ENCODE measurements around the gene DCUN1D1.

The DCUN1D1 gene

GRCh38 chr3:182986021-182986420 lies 5.7 kb upstream of the DCUN1D1 start:
- H3K27ac Mint-ChIP-seq: no peak overlapping the region
- peaks cover 3% of the 10 kb centered on the region for H3K4me1 Mint-ChIP-seq (ENCODE audit: low read depth)
- DNase-seq: no peak
- no peaks in the 10 kb centered on the region for H3K27me3 Mint-ChIP-seq
- H3K9me3 Mint-ChIP-seq: no peaks in the 10 kb centered on the region
- no peak overlapping the region for H3K4me3 Mint-ChIP-seq
- H3K36me3 Mint-ChIP-seq (ENCODE audit: low read depth): no peaks in the 10 kb centered on the region

- Mint-ChIP-seq H3K27ac (no peak overlapping the region), H3K4me3 (no peak overlapping the region), H3K36me3 (ENCODE audit: low read depth) (peaks cover 7% of the 10 kb centered on the region), H3K4me1 (ENCODE audit: low read depth) (peaks cover 11% of the 10 kb centered on the region), H3K9me3 (no peaks in the 10 kb centered on the region), H3K27me3 (no peaks in the 10 kb centered on the region)
- DNase-seq: no peak
Measured at GRCh38 chr3:182983876-182984275, 3.5 kb upstream of the DCUN1D1 start.

- peak overlapping the region; percentile 73 for H3K4me3 Mint-ChIP-seq
- no peak for DNase-seq
- peaks cover 7% of the 10 kb centered on the region for H3K36me3 Mint-ChIP-seq (ENCODE audit: low read depth)
- H3K4me1 Mint-ChIP-seq (ENCODE audit: low read depth): peaks cover 32% of the 10 kb centered on the region
- H3K27me3 Mint-ChIP-seq: no peaks in the 10 kb centered on the region
- no peaks in the 10 kb centered on the region for H3K9me3 Mint-ChIP-seq
- peak overlapping the region; percentile 81 for H3K27ac Mint-ChIP-seq
Measured at GRCh38 chr3:182981038-182981380, 671 bp upstream of the DCUN1D1 start.

- Mint-ChIP-seq H3K4me3 (peak overlapping the region; percentile 88), H3K9me3 (no peaks in the 10 kb centered on the region), H3K4me1 (ENCODE audit: low read depth) (peaks cover 41% of the 10 kb centered on the region), H3K27me3 (no peaks in the 10 kb centered on the region), H3K27ac (peak overlapping the region; percentile 89), H3K36me3 (ENCODE audit: low read depth) (peaks cover 7% of the 10 kb centered on the region)
- DNase-seq: no peak
Measured at GRCh38 chr3:182979674-182980191, 605 bp downstream of the DCUN1D1 start.

- Mint-ChIP-seq H3K4me3 (peak overlapping the region; percentile 88), H3K36me3 (ENCODE audit: low read depth) (peaks cover 7% of the 10 kb centered on the region), H3K27ac (peak overlapping the region; percentile 89), H3K27me3 (no peaks in the 10 kb centered on the region), H3K9me3 (no peaks in the 10 kb centered on the region), H3K4me1 (ENCODE audit: low read depth) (peaks cover 41% of the 10 kb centered on the region)
- DNase-seq: no peak
Measured at GRCh38 chr3:182979103-182979673, 1.1 kb downstream of the DCUN1D1 start.

GRCh38 chr3:182978387-182978786 lies 2.0 kb downstream of the DCUN1D1 start:
- Mint-ChIP-seq H3K27me3 (no peaks in the 10 kb centered on the region), H3K4me3 (peak overlapping the region; percentile 88), H3K4me1 (ENCODE audit: low read depth) (peaks cover 41% of the 10 kb centered on the region), H3K27ac (no peak overlapping the region), H3K9me3 (no peaks in the 10 kb centered on the region), H3K36me3 (ENCODE audit: low read depth) (peaks cover 7% of the 10 kb centered on the region)
- DNase-seq: no peak

DNA sequence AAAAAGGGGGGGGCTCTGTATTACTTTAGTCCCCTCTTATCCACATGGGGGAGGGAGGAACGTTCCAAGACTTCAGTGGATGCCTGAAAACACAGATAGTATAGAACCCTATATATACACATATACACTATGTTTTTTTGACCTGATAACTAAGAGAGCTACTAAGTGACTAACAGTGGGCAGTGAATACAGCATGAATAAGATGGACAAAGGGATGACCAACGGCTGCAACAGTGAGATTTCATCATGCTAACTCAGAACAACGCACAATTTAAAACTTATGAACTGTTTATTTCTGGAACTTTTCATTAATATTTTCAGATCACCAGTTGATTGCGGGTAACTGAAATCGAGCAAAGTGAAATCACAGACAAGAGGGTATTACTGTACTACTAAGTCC lies 7.3 kb downstream of the DCUN1D1 start:
- H3K27me3 Mint-ChIP-seq: no peaks in the 10 kb centered on the region

GRCh38 chr3:182972387-182972786 lies 8.0 kb downstream of the DCUN1D1 start:
- H3K9me3 Mint-ChIP-seq: no peaks in the 10 kb centered on the region
- H3K36me3 Mint-ChIP-seq (ENCODE audit: low read depth): peaks cover 7% of the 10 kb centered on the region
- peaks cover 69% of the 10 kb centered on the region for H3K4me1 Mint-ChIP-seq (ENCODE audit: low read depth)
- no peaks in the 10 kb centered on the region for H3K27me3 Mint-ChIP-seq
- H3K27ac Mint-ChIP-seq: no peak overlapping the region
- H3K4me3 Mint-ChIP-seq: no peak overlapping the region
- no peak for DNase-seq

More for the DNA sequence above, 7.3 kb downstream of the DCUN1D1 start:
- H3K4me1 Mint-ChIP-seq (ENCODE audit: low read depth): peaks cover 65% of the 10 kb centered on the region
- peaks cover 7% of the 10 kb centered on the region for H3K36me3 Mint-ChIP-seq (ENCODE audit: low read depth)
- H3K9me3 Mint-ChIP-seq: no peaks in the 10 kb centered on the region
- no peak overlapping the region for H3K4me3 Mint-ChIP-seq
- DNase-seq: no peak
- no peak overlapping the region for H3K27ac Mint-ChIP-seq

- Mint-ChIP-seq H3K36me3 (ENCODE audit: low read depth) (peaks cover 7% of the 10 kb centered on the region), H3K27ac (no peak overlapping the region), H3K4me3 (no peak overlapping the region), H3K27me3 (no peaks in the 10 kb centered on the region), H3K4me1 (ENCODE audit: low read depth) (peaks cover 70% of the 10 kb centered on the region), H3K9me3 (no peaks in the 10 kb centered on the region)
- DNase-seq: no peak
Measured at GRCh38 chr3:182971637-182972036, 8.7 kb downstream of the DCUN1D1 start.

DNA sequence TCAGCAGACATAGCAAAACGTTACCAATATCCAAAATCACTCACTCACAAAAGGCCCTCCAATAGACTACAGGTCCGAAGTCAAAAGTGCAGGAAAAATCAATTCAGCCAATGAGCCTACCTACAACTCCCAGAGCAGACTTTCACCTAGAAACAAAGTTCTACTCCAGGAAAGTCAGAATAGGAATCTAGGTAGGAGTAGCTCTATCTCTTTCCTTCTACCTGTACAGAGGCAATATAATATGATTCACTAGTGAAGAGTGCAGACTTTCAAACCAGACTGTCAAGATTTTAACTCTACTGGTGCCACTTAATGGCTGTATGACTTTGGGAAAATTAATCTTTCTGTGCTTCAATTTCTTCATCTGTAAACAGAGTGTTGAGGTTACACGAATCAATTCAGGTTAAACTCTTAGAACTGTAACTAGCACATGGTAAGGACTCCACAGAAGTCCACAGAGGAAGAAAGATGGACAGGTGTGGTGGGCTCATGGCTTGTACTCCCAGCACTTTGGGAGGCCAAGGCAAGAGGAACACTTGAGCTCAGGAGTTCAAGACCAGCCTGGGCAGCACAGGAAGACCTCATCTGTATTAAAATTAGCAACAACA lies 9.4 kb downstream of the DCUN1D1 start:
- Mint-ChIP-seq H3K4me3 (no peak overlapping the region), H3K27me3 (no peaks in the 10 kb centered on the region), H3K4me1 (ENCODE audit: low read depth) (peaks cover 70% of the 10 kb centered on the region), H3K36me3 (ENCODE audit: low read depth) (peaks cover 7% of the 10 kb centered on the region), H3K27ac (peak overlapping the region; percentile 46), H3K9me3 (no peaks in the 10 kb centered on the region)
- DNase-seq: no peak

- Mint-ChIP-seq H3K4me3 (no peak overlapping the region), H3K4me1 (ENCODE audit: low read depth) (peaks cover 74% of the 10 kb centered on the region), H3K36me3 (ENCODE audit: low read depth) (peaks cover 16% of the 10 kb centered on the region), H3K9me3 (no peaks in the 10 kb centered on the region), H3K27ac (no peak overlapping the region), H3K27me3 (no peaks in the 10 kb centered on the region)
- DNase-seq: no peak
Measured at GRCh38 chr3:182969853-182970252, 10.5 kb downstream of the DCUN1D1 start.

DNA sequence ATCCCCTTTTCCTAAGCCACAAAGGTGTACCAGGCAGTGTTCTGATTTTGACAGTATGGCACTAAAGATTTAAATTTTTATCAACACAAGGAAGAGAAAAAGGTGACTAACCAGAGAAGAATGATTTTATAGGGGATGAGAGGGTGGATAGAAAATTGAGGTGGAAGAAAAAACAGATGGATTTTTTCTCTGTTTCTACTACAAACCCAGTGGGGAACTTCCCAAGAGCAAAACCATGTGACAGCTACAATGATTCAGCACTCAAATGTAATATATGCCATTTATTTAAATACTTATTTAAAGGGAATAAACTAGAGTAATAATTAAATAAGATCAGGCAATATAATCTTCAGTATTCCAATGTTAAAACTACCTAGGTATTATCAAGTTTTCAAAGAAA lies 11.1 kb downstream of the DCUN1D1 start:
- Mint-ChIP-seq H3K4me3 (no peak overlapping the region), H3K27me3 (no peaks in the 10 kb centered on the region), H3K27ac (peak overlapping the region; percentile 55), H3K4me1 (ENCODE audit: low read depth) (peaks cover 73% of the 10 kb centered on the region), H3K9me3 (no peaks in the 10 kb centered on the region), H3K36me3 (ENCODE audit: low read depth) (peaks cover 19% of the 10 kb centered on the region)
- no peak for DNase-seq

DNA sequence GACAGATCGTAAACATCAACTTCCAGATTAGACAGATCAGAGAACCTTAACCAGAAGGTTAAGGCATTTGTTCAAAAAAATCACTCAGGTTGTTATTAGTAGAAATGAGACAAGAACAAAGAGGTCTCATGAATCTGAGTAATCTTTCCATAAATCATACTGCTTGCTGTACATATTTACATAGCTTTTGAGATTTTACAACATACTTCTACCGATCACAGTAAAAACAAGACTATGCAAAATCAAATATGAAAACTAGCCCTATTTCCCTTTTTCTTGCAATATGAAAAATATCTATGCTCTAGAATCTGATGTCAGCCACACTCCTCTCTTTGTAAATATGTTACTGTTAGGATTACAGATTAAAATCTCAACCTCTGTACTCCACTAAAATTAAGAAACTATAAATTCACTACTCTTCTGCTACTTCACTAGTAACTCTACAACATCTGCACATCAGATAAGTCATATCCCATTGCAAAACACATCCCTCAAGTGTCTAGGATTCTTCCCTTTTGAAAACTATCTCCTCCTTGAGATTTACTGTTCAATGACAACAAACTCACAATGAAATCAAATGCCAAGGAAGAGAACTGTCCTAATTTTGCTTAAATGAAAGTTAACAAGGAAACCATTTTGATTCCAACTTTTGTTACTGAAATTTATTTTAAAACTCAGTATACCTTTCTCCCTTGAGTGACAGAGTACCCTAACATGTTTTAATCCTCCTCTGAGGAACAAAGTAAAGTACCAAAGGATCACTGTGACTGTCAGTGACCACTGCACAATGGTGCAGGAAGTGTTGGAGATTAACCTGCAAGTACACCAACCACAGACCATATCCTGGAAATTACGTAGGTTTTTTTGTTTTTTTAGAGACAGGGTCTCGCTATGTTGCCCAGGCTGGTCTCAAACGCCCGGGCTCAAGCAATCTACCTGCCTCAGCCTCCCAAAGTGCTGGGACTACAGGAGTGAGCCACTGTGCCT lies 12.8 kb downstream of the DCUN1D1 start:
- H3K4me1 Mint-ChIP-seq (ENCODE audit: low read depth): peaks cover 68% of the 10 kb centered on the region
- H3K36me3 Mint-ChIP-seq (ENCODE audit: low read depth): peaks cover 27% of the 10 kb centered on the region
- H3K4me3 Mint-ChIP-seq: no peak overlapping the region
- no peak for DNase-seq
- H3K27ac Mint-ChIP-seq: peak overlapping the region; percentile 84
- no peaks in the 10 kb centered on the region for H3K27me3 Mint-ChIP-seq
- H3K9me3 Mint-ChIP-seq: no peaks in the 10 kb centered on the region

GRCh38 chr3:182965861-182966366 lies 14.4 kb downstream of the DCUN1D1 start:
- Mint-ChIP-seq H3K36me3 (ENCODE audit: low read depth) (peaks cover 39% of the 10 kb centered on the region), H3K27ac (peak overlapping the region; percentile 74), H3K4me3 (no peak overlapping the region), H3K27me3 (no peaks in the 10 kb centered on the region), H3K9me3 (no peaks in the 10 kb centered on the region), H3K4me1 (ENCODE audit: low read depth) (peaks cover 60% of the 10 kb centered on the region)
- DNase-seq: no peak
